Lower lobe of right lung (tissue), 2 donors: ENCODE data around the gene CAPN14. TPM values are rescaled to one million over a fixed set of nuclear protein-coding genes. Genes with fewer than 3 reads are reported as not detected.

Experiments used
- ATAC-seq, 2 donors: fragments of 200-7000 bp; cut with Tn5 transposase; one replicate each; pipeline ENCODE4 v1.9.1; 2020 to 2022; ENCODE audit warnings: mild to moderate bottlenecking in 2 of 2, moderate library complexity in 2 of 2
- DNase-seq: peaks from one replicate; pipeline ENCODE4 v3.0.0-alpha.2; 2020
- H3K27ac ChIP-seq: fragments of 200-600 bp; one replicate; pipeline ENCODE4 v1.8.0; 2022
- H3K27me3 ChIP-seq: fragments of 200-600 bp; one replicate; pipeline ENCODE4 v1.8.0; 2022; ENCODE audit warnings: low read depth
- H3K36me3 ChIP-seq: fragments of 200-600 bp; one replicate; pipeline ENCODE4 v1.8.0; 2022; ENCODE audit warnings: mild to moderate bottlenecking
- H3K4me1 ChIP-seq: fragments of 200-600 bp; one replicate; pipeline ENCODE4 v1.8.0; 2022
- H3K4me3 ChIP-seq: fragments of 200-600 bp; one replicate; pipeline ENCODE4 v1.8.0; 2022; ENCODE audit warnings: mild to moderate bottlenecking
- H3K9me3 ChIP-seq: fragments of 200-600 bp; one replicate; pipeline ENCODE4 v1.8.0; 2022
- intact Hi-C: fragments of 100-400 bp; cut with DNase I; formaldehyde crosslinking; loops from one replicate; pipeline ENCODE4 v1.11.0; 2022
- total RNA-seq: library from RNA; stranded (reverse); fragmentation: NEBNext Ultra II Directional; extraction: Animal tissue kit (Norgen Biotek cat#: 25700); gene quantifications from one replicate; pipeline ENCODE4 v1.2.1, GENCODE V29; 2021
- TF ChIP-seq, protein P1 (sequence below): fragments of 200-600 bp; IDR thresholded peaks from one replicate; pipeline ENCODE4 v1.8.0; 2022; ENCODE audit warnings: antibody characterized with exemption, mild to moderate bottlenecking
- donor health status: DM: no; HTN: yes; CAD: no; lungs with severe emphysema.

CAPN14 gene
- total RNA-seq, 1 donor from 2014 or later: 0.15 TPM

DNA sequence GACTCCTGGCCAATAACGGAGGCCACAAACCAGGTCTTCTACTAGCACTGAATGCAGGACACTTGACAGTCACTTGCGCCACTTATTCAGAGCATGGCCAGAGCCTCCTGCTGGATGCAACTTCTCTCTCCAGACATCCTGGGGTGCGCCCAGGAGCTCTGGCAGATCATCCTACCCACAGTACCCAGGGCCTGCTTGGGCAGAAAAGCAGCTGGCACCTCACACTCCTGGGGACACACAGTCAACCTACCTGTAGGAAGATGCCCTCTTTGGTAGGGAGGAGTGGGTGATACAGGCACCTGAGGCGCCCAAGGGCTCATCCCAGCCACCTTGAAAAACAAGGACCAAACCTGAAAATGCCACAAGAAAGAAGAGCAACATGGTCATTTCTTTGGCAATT is 92.4 kb downstream of the CAPN14 start:
- TF ChIP-seq, protein P1, sequence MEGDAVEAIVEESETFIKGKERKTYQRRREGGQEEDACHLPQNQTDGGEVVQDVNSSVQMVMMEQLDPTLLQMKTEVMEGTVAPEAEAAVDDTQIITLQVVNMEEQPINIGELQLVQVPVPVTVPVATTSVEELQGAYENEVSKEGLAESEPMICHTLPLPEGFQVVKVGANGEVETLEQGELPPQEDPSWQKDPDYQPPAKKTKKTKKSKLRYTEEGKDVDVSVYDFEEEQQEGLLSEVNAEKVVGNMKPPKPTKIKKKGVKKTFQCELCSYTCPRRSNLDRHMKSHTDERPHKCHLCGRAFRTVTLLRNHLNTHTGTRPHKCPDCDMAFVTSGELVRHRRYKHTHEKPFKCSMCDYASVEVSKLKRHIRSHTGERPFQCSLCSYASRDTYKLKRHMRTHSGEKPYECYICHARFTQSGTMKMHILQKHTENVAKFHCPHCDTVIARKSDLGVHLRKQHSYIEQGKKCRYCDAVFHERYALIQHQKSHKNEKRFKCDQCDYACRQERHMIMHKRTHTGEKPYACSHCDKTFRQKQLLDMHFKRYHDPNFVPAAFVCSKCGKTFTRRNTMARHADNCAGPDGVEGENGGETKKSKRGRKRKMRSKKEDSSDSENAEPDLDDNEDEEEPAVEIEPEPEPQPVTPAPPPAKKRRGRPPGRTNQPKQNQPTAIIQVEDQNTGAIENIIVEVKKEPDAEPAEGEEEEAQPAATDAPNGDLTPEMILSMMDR: no peak
- no peaks in the 10 kb centered on the region for H3K27me3 ChIP-seq
- no peak overlapping the region for H3K4me3 ChIP-seq
- no peaks in the 10 kb centered on the region for H3K4me1 ChIP-seq
- H3K9me3 ChIP-seq: no peaks in the 10 kb centered on the region
- DNase-seq: no peak
- no peak for ATAC-seq
- H3K36me3 ChIP-seq: no peaks in the 10 kb centered on the region
- intact Hi-C loops: no loop called here
- no peak overlapping the region for H3K27ac ChIP-seq

Other genes with a start within 250 kb of the CAPN14 start
- gene GALNT14, start 79.1 kb downstream of the CAPN14 start, total RNA-seq: 0.83 TPM
- 11.0 TPM for gene EHD3, start 16.6 kb upstream of the CAPN14 start, total RNA-seq
- gene XDH, start 197.2 kb upstream of the CAPN14 start, total RNA-seq: 0.27 TPM